Hindlimb muscle (tissue), 1 donor: ENCODE measurements around the gene CFAP97D2. TPM values are rescaled to one million over a fixed set of nuclear protein-coding genes. Genes with fewer than 3 reads are reported as not detected.
A peak's percentile ranks its signal among the peaks of the same experiment; 100 is the strongest.
"Not testable (repeated sequence)": the region's sequence is repeated elsewhere in the genome, so short reads cannot be mapped to it uniquely, and the experiment has no call there.

ENCODE experiments used
- DNase-seq: peaks from one replicate; pipeline ENCODE4 v3.0.0-alpha.2; 2013
- polyA plus RNA-seq: library from polyadenylated mRNA; unstranded; fragments of 120-200 nt; gene quantifications from one replicate; pipeline ENCODE4 v1.2.1, GENCODE V29; 2013; ENCODE audit not compliant: insufficient read length

The CFAP97D2 gene
- polyA plus RNA-seq: not detected

- no peak for DNase-seq
These were observed at the start of gene CFAP97D2 for GRCh38 chr13:114179087-114179658. CFAP97D2 (plus strand) TSS chr13:114179257; CDS start chr13:114179331, 74 bp downstream.

GRCh38 chr13:114129649-114130062 lies 49.4 kb upstream of the CFAP97D2 start:
- DNase-seq: no peak

DNA sequence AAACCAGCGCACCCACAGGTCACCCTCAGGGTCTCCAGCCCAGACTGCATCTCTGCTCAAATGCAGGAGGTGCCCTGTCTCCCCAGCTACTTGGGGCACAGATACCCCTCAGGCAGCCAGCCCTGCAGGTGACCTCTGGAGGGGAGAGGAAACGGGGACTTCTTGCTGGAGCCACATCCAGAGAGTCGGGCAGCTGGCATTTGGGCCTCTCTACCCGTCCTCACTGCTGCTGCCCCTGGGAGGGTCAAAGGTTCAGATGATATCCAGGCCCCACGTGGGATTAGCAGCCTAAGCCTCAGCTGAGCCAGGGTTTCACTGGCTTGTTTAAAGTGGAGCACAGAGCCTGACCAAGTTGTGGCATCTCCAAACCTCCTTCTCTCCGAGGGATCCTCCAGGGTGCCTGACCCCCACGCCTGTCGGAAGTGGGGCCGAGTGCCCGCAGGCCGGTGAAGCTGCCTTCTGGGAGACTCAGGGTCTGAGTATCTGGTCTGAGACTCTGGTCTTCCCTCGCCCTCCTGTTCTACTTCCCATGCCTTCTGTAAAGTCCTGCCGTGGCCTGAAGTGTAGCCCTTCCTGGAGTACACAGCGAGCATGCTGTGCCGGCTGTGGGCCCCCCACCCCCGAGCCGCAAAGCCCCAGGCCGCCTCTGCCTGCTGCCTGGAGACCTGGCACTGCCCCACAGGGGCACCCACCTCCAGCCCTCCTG lies 48.8 kb upstream of the CFAP97D2 start:
- DNase-seq: no peak

DNA sequence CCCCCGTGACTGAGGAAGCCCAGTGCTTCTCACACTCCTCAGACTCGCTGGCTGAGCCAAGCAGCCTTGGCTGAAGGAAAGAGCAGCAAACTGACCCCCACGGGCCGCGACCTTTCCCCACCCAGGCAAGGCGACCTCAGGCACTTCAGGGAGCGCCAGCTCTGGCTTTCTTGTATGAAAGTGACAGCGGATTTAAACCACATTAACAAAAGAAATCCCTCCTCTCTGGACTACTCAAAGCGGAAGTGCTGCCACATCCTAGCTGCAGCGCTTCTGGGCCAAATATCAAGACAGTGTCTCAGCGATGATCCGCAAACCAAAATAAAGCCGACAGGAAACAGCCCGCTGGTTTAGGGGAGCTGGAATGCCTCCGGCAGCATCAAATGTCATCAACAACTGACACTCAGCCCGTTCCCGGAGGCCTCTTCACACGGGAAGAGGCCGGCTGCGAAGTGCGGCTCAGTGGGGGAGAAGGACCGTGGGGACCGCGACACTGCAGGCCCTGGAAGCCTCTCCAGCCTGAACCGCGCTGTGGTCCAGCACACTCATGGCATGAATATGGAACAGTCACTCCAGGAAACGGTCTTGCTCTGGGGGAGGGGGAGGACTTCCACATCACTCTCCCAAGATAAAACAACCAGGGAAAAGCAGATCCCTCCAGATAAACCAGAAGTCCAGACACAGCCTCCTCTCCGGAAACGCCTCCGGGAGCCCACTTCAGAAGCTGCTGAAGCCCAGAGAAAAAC lies 48.0 kb upstream of the CFAP97D2 start:
- DNase-seq: peak; percentile 68

DNA sequence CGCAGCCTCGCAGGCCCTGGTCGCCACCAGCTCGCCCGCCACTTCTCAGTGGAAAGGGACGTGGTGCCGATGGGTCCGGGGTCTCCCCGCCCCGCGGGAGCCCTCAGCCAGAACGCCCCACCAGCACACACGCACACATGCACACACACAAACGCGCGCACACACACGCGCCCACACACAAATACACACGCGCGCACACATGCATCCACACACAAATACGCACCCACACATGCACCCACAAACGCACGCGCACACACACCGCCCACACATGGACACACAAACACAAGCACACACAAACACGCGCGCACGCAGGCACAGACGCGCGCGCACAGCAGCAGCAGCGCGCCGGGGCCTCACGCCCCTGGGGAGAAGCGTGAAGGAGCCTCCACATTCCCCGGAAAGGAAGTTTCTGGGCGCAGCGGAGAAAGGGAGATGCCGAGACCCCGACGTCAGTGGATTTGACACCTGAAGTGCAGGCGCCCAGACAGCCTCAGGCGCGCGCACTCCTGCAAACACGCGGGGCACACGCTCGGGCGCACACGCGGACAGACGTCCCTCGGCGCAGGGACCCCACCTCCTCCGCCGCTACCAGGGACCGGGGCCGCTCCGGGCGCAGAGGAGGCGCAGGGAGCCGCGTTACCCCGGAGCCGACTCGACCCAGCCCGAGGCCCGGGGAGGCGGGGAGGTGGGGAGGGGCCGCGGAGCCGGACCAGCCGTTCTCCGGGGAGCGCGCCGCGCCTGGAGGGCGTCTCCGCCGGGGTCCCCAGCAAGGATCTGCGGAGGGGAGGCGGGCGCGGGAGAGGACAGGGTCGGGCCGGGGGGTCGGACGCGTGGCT lies 47.3 kb upstream of the CFAP97D2 start:
- no peak for DNase-seq

DNA sequence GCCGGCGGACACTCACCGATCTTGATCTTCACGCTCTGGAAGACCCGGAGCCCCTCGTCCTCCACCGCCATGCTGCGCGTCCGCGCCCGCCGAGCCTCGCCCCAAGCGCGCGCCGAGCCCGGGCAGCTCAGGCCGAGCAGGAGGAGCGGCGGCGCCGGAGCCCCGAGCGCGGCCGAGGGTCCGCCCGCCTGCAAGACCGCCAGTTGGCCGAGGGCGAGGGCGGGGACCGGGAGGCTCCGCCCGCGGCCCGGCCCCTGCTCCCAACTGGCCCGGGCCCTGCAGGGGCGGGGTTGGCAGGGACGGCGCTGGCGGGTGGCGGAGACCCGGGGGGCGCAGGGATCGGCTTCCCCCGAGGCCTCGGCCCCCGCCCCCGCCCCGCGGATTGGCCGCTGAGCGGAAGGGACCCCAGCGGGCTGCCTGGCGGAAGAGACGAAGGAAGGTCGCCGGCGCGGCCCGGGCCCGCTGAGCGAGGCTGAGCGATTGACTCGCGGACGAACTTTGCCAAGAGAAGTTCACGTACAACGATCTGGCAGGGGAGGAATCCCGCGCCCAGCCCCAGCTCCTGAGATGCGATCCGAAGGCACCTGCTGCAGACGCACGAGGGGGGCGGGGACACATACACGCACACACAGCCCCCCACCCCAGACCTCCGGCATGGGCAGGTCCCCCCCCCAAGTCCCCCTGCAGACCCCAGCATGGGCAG lies 46.5 kb upstream of the CFAP97D2 start, which contains the start of gene RASA3:
TSS of gene RASA3 (minus strand) at position 205 of the 703 bp plus-strand sequence. CDS start at position 71, 134 bp downstream.
- DNase-seq: peak; percentile 89

- not testable (repeated sequence) for DNase-seq
These were observed 45.9 kb upstream of the CFAP97D2 start for GRCh38 chr13:114133126-114133525.

DNA sequence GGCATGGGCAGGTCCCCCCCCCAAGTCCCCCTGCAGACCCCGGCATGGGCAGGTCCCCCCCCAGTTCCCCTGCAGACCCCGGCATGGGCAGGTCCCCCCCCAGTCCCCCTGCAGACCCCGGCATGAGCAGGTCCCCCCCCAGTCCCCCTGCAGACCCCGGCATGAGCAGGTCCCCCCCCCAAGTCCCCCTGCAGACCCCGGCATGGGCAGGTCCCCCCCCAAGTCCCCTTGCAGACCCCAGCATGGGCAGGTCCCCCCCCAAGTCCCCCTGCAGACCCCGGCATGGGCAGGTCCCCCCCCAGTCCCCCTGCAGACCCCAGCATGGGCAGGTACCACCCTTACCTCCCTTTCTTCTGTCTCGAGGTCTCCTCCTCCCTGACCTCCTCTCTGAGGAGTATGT lies 45.5 kb upstream of the CFAP97D2 start:
- not testable (repeated sequence) for DNase-seq

DNA sequence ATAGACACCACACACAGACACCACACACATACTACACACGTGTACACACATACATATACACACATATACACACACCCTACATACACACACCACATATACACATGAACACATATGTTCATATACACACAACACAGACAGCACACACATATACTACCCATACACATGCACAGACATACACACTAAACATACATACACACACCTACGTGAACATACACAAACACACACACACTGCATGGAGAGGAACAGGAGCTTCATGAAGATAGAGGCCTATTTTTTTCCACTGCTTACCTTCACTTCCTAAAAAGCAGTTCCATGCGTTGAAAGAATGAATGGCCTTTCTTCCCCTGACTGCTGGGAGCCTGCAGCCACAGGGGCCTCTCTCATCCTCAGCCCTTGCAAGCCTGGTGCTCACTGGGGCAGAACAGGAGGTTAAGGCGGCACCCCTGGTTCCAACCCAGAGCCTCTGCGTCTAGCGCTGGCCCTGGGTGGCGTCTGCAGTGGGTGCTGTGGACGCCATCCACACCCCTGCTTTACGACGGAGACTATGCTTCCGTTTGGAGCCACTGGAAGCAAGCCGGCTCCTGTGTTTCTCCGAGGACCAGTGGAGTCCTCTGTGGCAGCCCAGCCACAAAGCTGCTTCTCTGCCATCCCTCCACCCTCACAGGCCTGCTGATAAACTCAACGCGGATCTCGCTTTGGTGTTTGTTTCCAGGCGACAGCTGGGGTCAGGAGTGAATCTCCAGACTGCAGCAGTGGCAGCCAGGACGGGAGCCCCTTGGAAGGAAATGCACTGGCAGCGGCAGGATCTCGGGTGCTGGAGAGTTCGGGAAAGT lies 44.7 kb upstream of the CFAP97D2 start:
- no peak for DNase-seq

DNA sequence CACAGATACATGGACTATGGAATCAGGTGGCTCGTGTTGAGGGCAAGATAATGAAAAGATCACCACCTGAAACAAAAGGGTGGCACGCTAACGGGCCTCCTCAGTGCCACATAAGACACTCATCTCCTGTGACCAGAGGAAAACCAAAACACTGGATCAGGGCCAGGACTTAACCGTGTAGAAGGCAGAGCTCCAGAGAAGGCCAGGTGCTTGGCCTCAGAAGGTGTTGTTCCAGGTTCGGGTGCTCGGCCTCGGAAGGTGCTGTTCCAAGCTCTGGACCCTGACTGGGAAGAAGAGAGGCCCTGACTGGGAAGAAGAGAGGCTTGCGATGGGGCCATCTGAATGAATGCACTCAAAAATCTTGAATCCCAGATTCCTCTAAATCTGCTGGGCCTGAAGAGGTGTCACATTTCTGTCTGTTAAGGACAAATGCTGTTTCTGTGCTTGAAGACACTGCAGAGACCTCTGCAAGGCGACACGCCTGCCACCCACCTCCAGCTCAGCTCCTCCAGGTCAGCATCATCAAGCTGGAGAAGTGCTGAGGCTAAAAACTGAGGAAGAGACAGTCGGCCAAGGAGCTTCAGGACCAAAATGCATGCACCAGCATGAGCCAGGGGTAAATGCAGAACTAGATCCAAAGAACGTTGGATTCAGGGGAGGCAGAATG lies 44.0 kb upstream of the CFAP97D2 start:
- DNase-seq: no peak

- DNase-seq: no peak
These were observed 43.3 kb upstream of the CFAP97D2 start for GRCh38 chr13:114135731-114136171.

DNA sequence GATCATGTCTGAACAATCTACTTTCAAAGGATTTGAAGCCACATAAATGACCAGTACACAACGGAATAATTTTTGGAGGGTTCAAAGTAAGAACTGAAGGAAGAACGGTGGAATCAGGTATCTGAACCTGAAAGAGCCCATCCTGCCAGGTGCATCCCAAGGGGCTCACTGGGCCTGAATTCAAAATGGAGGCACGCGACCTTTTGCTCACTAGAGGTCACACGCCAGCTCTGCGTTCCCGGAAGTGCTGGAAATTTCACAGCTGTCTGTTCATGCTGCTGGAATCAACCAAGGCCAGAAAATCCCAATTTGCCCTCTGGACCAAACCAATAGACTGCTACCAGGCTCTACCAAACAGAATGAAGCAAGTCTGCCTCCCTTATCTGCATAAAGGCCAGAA lies 42.5 kb upstream of the CFAP97D2 start:
- DNase-seq: no peak

DNA sequence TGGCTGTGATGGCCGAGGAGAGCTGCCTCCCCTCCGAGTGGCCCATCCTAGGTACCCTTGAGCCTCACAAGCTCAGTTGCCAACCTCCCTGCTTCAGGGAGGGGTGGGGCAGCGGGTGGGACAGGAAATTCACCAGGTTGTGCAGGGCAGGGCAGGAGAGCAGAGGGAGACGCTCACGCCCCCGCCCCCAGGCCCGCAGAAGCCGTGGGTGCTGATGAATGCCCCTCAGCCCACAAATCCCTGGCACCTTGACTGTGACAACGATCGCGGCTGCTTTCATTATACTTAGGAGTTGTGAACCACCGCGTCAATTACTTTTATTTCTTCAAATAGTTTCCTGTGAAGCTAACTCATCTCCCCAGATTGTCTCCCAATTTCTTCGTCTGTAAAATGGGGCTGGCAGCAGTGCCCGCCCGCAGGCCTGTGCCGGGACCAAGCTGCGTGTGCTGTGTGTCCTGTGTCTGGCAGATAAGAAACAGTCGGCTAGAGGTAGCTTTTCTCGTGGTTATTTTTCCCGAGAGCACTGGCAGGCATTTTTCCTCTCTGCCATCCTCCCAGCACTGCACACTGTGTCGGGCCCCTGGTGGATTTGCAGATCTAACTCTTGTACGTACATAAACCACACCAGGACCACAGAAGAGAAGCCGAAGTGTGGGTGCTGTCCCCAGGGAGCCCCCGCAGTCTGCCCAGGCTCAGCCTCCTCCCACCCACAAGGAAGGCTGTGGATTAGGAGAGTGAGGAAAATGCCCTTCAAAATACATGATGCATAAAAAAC lies 38.7 kb upstream of the CFAP97D2 start:
- DNase-seq: no peak

- DNase-seq: no peak
These were observed 38.2 kb upstream of the CFAP97D2 start for GRCh38 chr13:114140906-114141250.

DNA sequence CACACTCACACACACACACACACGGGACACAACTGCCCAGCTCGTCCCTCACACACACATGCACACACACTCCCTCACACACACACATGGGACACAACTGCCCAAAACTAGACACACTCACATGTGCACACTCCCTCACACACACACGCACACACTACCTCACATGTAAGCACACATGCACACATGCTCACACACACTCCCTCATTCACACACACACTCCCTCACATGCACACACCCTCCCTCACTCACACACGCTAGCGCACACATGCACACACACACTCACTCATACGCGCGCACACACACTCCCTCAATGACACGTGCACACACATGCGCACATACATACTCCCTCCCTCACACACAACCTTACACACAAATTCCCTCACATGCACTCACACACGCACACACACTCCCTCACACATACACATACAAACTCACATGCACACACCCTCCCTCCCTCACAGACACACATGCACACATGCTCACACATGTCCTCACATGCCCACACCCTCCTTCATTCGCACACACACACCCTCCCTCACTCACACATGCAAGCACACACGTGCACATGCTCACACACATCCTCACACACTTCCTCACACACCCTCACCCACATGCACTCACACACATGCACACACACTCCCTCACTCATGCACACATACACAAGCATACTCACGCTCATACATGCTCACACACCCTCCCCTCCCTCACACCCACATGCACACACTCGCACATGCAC lies 37.6 kb upstream of the CFAP97D2 start:
- DNase-seq: no peak

GRCh38 chr13:114142137-114142550 lies 36.9 kb upstream of the CFAP97D2 start:
- DNase-seq: no peak

DNA sequence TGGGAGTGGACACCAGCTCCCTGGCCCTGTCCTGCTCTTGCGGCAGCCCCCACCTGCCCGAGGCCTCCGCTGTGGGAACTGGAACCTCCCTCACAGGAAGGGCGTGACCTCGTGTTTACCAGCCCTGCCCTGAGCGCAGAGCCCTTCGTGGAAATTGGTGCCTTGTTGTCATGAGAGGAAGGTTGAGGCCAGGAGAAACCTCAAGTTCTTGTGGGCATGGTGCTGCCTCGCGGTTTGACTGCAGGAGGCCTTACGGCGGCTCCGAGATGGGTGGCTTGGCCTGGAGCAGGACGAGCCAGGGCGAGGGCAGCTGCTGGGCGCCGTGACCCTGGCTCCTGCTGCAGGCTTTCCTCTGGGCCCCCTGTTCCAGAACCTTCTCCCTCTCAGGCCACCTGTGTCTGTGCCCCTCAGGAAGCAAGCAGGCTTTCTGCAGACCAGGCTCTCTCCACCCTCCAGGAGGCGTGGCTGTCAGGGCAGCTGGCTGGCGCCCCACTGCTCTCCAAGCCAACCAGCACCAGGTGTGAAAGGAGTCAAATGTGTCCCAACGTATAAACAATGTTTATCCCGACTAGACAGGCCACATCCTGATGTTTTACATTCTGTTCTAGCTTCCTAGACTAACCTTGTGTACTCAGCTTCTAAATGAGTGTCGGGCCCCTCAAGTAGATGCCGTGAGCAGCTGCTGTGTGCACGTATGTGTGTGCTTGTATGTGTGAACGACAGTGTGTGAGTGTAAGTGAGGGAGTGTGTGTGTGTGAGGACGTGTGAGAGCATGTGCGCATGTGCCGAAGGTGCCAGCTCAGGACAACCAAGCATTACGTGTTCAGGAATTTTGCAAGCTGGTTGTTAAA lies 36.2 kb upstream of the CFAP97D2 start:
- no peak for DNase-seq
